ENCODE results near the gene WDR81. TPM values are rescaled to one million over a fixed set of nuclear protein-coding genes. Genes with fewer than 3 reads are reported as not detected.
A peak's percentile ranks its signal among the peaks of the same experiment; 100 is the strongest.

WDR81 gene
- total and polyA plus RNA-seq, 2 donors (not counting 3 experiments of a cell fraction or from before 2014, with no cell fraction given) = 10.4 to 17.3 TPM

- Histone ChIP-seq H3K9me3 (replicated peaks; ENCODE audit: control insufficient read depth, insufficient read depth, low read length) (no peaks in the 10 kb centered on the region), H3K9me1 (replicated peaks; ENCODE audit: control insufficient read depth, extremely low read depth, insufficient read depth, low read length) (no peaks in the 10 kb centered on the region), H4K20me1 (replicated peaks; ENCODE audit: control insufficient read depth, extremely low read depth, insufficient read depth, low read length) (no peaks in the 10 kb centered on the region), H3K9ac (replicated peaks; ENCODE audit: extremely low read depth, insufficient read depth, low read length) (no peak overlapping the region), H3K4me3 (replicated peaks in 1 of 3; ENCODE audit: insufficient read depth in 1 of 3, low read depth in 1 of 3, low read length in 3 of 3) (no peak overlapping the region), H3K27me3 (ENCODE audit: control insufficient read depth in 2 of 2, insufficient read depth in 2 of 2, low read length in 2 of 2) (no peaks in the 10 kb centered on the region), H3K36me3 (ENCODE audit: control insufficient read depth in 2 of 2, extremely low read depth in 1 of 2, insufficient read depth in 2 of 2, low read length in 2 of 2) (peaks cover 2% of the 10 kb centered on the region in 2 experiments), H3K4me2 (ENCODE audit: insufficient read depth, low read length) (peak overlapping the region; percentile 30), H2AFZ (ENCODE audit: low read depth, low read length) (no peak overlapping the region), H3K4me1 (ENCODE audit: control insufficient read depth, extremely low read depth, insufficient read depth, low read length) (peaks cover 13% of the 10 kb centered on the region), H3K79me2 (ENCODE audit: control insufficient read depth, insufficient read depth, low read length) (no peaks in the 10 kb centered on the region), H3K27ac (ENCODE audit: insufficient read depth, low read depth, low read length) (peak overlapping the region; percentile 64)
- ChIA-PET POLR2A (interaction anchor here (0.8 to 1.5 kb wide), 2 partner anchors 70 to 73 kb away, joined by 3 to 4 read pairs; no protein-coding TSS in a partner anchor), CTCF (interaction anchor here (0.9 to 8.8 kb wide), 7 partner anchors 13 to 118 kb away, joined by 3 to 262 read pairs (median 3); partner anchors contain the start of genes SMYD4 and WDR81)
- dilution Hi-C loops (cut with MboI; ENCODE audit: extremely low pct_ligation_motif_present, low sequenced_read_pairs) = no loop called here
- no TSS peak for BruUV-seq (replicated peaks)
- TF ChIP-seq POLR2AphosphoS5 (IDR thresholded peaks at IDR 0.05; ENCODE audit: insufficient read depth, low read depth, low read length) = peak; percentile 71
- TF ChIP-seq CTCF (IDR thresholded peaks at IDR 0.05; ENCODE audit: extremely low read depth in 1 of 2, insufficient read depth in 1 of 2, low read depth in 1 of 2, low read length in 2 of 2) = no peak
- TF ChIP-seq GATA2 (IDR thresholded peaks at IDR 0.05; ENCODE audit: insufficient read depth, insufficient read length, low read depth, low read length) = no peak
- peak; percentile 98 for TF ChIP-seq FOS (IDR thresholded peaks at IDR 0.05; ENCODE audit: borderline replicate concordance, insufficient read depth, low read length)
- TF ChIP-seq POLR2A (IDR thresholded peaks at IDR 0.05; ENCODE audit: low read depth, low read length) = no peak
- no peak for TF ChIP-seq MAX (IDR thresholded peaks at IDR 0.05; ENCODE audit: insufficient read depth, insufficient read length)
- peak; percentile 85 for TF ChIP-seq JUN (IDR thresholded peaks at IDR 0.05; ENCODE audit: borderline replicate concordance, insufficient read depth, insufficient read length, low read depth)
- TF ChIP-seq EZH2 (IDR thresholded peaks at IDR 0.05; ENCODE audit: borderline replicate concordance, low read depth, low read length, severe bottlenecking) = no peak
- no peak for TF ChIP-seq MYC (IDR thresholded peaks at IDR 0.05; ENCODE audit: low read depth, low read length)
- DNase-seq (ENCODE audit: low read depth, low spot score) = peak; percentile 88
- intact Hi-C loops (cut with micrococcal nuclease) = loop anchor here (1.0 kb wide), 1 partner anchor 70 kb away; no protein-coding TSS in a partner anchor
- peak; percentile 97 for FAIRE-seq
Measured at GRCh38 chr17:1787301-1787902, 62.9 kb downstream of the WDR81 start.

MicroRNAs within 50 kb of the gene (microRNA counts, 767-probe panel; counts per million panel counts)
- 723 counts per million, percentile 96 among the panel's probes with 10 or more counts for microRNA hsa-miR-22-3p

Other genes with a start within 250 kb of the WDR81 start
- 195 and 206 TPM in 2 replicates for gene MYO1C, start 232.0 kb upstream of the WDR81 start, total RNA-seq
- 141 and 145 TPM in 2 replicates for gene MYO1C, start 232.0 kb upstream of the WDR81 start, polyA plus RNA-seq
- gene INPP5K, start 208.1 kb upstream of the WDR81 start, total RNA-seq = 41.3 and 44.2 TPM in 2 replicates
- 53.8 and 54.1 TPM in 2 replicates for gene INPP5K, start 208.1 kb upstream of the WDR81 start, polyA plus RNA-seq
- gene PITPNA, start 161.9 kb upstream of the WDR81 start, total RNA-seq = 99.6 and 113 TPM in 2 replicates
- 50.3 and 57.0 TPM in 2 replicates for gene PITPNA, start 161.9 kb upstream of the WDR81 start, polyA plus RNA-seq
- 41.7 and 54.6 TPM in 2 replicates for gene SLC43A2, start 95.9 kb upstream of the WDR81 start, total RNA-seq
- gene SLC43A2, start 95.9 kb upstream of the WDR81 start, polyA plus RNA-seq = 50.9 and 52.0 TPM in 2 replicates
- 91.5 and 93.7 TPM in 2 replicates for gene SCARF1, start 79.0 kb upstream of the WDR81 start, total RNA-seq
- 52.8 and 57.8 TPM in 2 replicates for gene SCARF1, start 79.0 kb upstream of the WDR81 start, polyA plus RNA-seq
- gene RILP, start 74.8 kb upstream of the WDR81 start, total RNA-seq = 8.9 and 9.4 TPM in 2 replicates
- 9.3 and 10.0 TPM in 2 replicates for gene RILP, start 74.8 kb upstream of the WDR81 start, polyA plus RNA-seq
- 282 and 301 TPM in 2 replicates for gene PRPF8, start 39.8 kb upstream of the WDR81 start, total RNA-seq
- 215 and 230 TPM in 2 replicates for gene PRPF8, start 39.8 kb upstream of the WDR81 start, polyA plus RNA-seq
- 1.7 and 2.1 TPM in 2 replicates for gene TLCD2, start 14.3 kb upstream of the WDR81 start, total RNA-seq
- gene TLCD2, start 14.3 kb upstream of the WDR81 start, polyA plus RNA-seq = 0.72 TPM in 2 replicates
- 0.30 TPM in 1 of 2 replicates, not detected in the other for gene SERPINF2, start 18.2 kb downstream of the WDR81 start, total RNA-seq
- gene SERPINF2, start 18.2 kb downstream of the WDR81 start, polyA plus RNA-seq = 0.03 and 0.14 TPM in 2 replicates
- gene SERPINF1, start 37.4 kb downstream of the WDR81 start, total RNA-seq = not detected in 2 replicates
- gene SERPINF1, start 37.4 kb downstream of the WDR81 start, polyA plus RNA-seq = not detected in 2 replicates
- gene SMYD4, start 105.2 kb downstream of the WDR81 start, total RNA-seq = 11.5 and 14.6 TPM in 2 replicates
- 5.3 and 6.0 TPM in 2 replicates for gene SMYD4, start 105.2 kb downstream of the WDR81 start, polyA plus RNA-seq
- 123 and 137 TPM in 2 replicates for gene RPA1, start 105.3 kb downstream of the WDR81 start, total RNA-seq
- gene RPA1, start 105.3 kb downstream of the WDR81 start, polyA plus RNA-seq = 48.9 and 50.5 TPM in 2 replicates

Data from endothelial cell of umbilical vein (primary cell).